Activated naive CD4-positive, alpha-beta T cell treated with anti-CD3 and anti-CD28 coated beads, Interleukin-2, amount 10 ng/mL, durations not matched to agents 7 days and 5 days (primary cell): ENCODE data around the gene SCAPER.
"Not testable (repeated sequence)": the region's sequence is repeated elsewhere in the genome, so short reads cannot be mapped to it uniquely, and the experiment has no call there.

Experiments
- CTCF ChIA-PET: fragments of 350-600 bp; sonication (Branson Sonifier 250); formaldehyde crosslinking; loops from one replicate; lab custom pipeline; 2021; ENCODE audit warnings: antibody characterized with exemption; lab: Charles Lee
- DNase-seq: peaks from one replicate; pipeline ENCODE4 v3.0.0-alpha.2; 2020
- H3K27ac Mint-ChIP-seq: one replicate; pipeline ENCODE4 v1.8.0; 2021; ENCODE audit warnings: mild to moderate bottlenecking, moderate library complexity, mixed read lengths
- H3K27me3 Mint-ChIP-seq: one replicate; pipeline ENCODE4 v1.8.0; 2021; ENCODE audit warnings: mild to moderate bottlenecking, mixed read lengths
- H3K36me3 Mint-ChIP-seq: one replicate; pipeline ENCODE4 v1.8.0; 2021; ENCODE audit warnings: mixed read lengths
- H3K4me1 Mint-ChIP-seq: one replicate; pipeline ENCODE4 v1.8.0; 2021; ENCODE audit warnings: mixed read lengths
- H3K4me3 Mint-ChIP-seq: one replicate; pipeline ENCODE4 v1.8.0; 2021; ENCODE audit warnings: mild to moderate bottlenecking, moderate library complexity, mixed read lengths
- H3K9me3 Mint-ChIP-seq: one replicate; pipeline ENCODE4 v1.8.0; 2021; ENCODE audit warnings: mixed read lengths

Gene SCAPER

GRCh38 chr15:76931397-76932134 is 26.4 kb upstream of the SCAPER start, which contains the start of gene RCN2:
Gene RCN2 (plus strand): TSS chr15:76931749. CDS start chr15:76931842, 93 bp downstream.
- CTCF ChIA-PET: interaction anchor here (1.4 kb wide), 1 partner anchor 10 kb away, joined by 6 read pairs; no protein-coding TSS in a partner anchor
- H3K27me3 Mint-ChIP-seq: peaks cover 15% of the 10 kb centered on the region
- peaks cover 23% of the 10 kb centered on the region for H3K36me3 Mint-ChIP-seq

GRCh38 chr15:76930831-76931396 is 25.8 kb upstream of the SCAPER start:
- no peak for DNase-seq
- H3K27me3 Mint-ChIP-seq: peaks cover 18% of the 10 kb centered on the region
- peaks cover 41% of the 10 kb centered on the region for H3K4me1 Mint-ChIP-seq
- H3K36me3 Mint-ChIP-seq: peaks cover 20% of the 10 kb centered on the region
- CTCF ChIA-PET: interaction anchor here (0.6 to 1.4 kb wide), 2 partner anchors 11 to 507 kb away, joined by 3 to 6 read pairs; no protein-coding TSS in a partner anchor
- no peaks in the 10 kb centered on the region for H3K9me3 Mint-ChIP-seq
- peak overlapping the region; percentile 86 for H3K4me3 Mint-ChIP-seq
- peak overlapping the region; percentile 80 for H3K27ac Mint-ChIP-seq

More at GRCh38 chr15:76931397-76932134, 26.4 kb upstream of the SCAPER start, which contains the start of gene RCN2:
- peak within 1 kb of the TSS; percentile 90 for H3K27ac Mint-ChIP-seq
- peaks cover 46% of the 10 kb centered on the region for H3K4me1 Mint-ChIP-seq
- DNase-seq: peak; percentile 95
- H3K9me3 Mint-ChIP-seq: no peaks in the 10 kb centered on the region
- peak within 1 kb of the TSS; percentile 86 for H3K4me3 Mint-ChIP-seq

GRCh38 chr15:76929011-76929760 is 24.0 kb upstream of the SCAPER start:
- Mint-ChIP-seq H3K4me3 (no peak overlapping the region), H3K36me3 (peaks cover 10% of the 10 kb centered on the region)

DNA sequence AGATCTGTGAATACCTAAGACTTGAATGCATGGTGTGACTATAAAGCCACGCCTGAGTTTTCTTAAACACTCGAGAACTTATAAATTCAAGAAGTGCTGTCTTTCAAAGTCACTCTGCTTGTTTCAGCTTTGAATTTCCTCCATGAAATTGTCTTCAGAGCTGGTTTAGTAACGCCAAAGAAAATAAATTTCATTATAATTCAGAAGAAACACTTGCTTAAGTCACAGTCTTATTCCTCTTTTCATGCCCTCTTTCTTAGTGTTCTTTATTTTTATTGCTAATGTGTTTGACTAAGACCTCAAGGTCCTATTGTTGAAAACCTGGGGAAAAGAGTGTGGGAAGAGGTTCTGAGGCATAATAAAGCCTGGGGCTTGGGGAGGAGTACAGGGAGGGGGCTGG is 23.1 kb upstream of the SCAPER start:
- peaks cover 22% of the 10 kb centered on the region for H3K27me3 Mint-ChIP-seq
- no peak overlapping the region for H3K4me3 Mint-ChIP-seq
- no peak for DNase-seq
- peaks cover 3% of the 10 kb centered on the region for H3K36me3 Mint-ChIP-seq
- CTCF ChIA-PET: no interaction called here
- H3K27ac Mint-ChIP-seq: no peak overlapping the region
- H3K9me3 Mint-ChIP-seq: no peaks in the 10 kb centered on the region
- peaks cover 20% of the 10 kb centered on the region for H3K4me1 Mint-ChIP-seq

More at GRCh38 chr15:76929011-76929760, 24.0 kb upstream of the SCAPER start:
- H3K9me3 Mint-ChIP-seq: no peaks in the 10 kb centered on the region
- peaks cover 22% of the 10 kb centered on the region for H3K27me3 Mint-ChIP-seq
- no peak overlapping the region for H3K27ac Mint-ChIP-seq
- DNase-seq: no peak
- CTCF ChIA-PET: no interaction called here
- peaks cover 28% of the 10 kb centered on the region for H3K4me1 Mint-ChIP-seq

DNA sequence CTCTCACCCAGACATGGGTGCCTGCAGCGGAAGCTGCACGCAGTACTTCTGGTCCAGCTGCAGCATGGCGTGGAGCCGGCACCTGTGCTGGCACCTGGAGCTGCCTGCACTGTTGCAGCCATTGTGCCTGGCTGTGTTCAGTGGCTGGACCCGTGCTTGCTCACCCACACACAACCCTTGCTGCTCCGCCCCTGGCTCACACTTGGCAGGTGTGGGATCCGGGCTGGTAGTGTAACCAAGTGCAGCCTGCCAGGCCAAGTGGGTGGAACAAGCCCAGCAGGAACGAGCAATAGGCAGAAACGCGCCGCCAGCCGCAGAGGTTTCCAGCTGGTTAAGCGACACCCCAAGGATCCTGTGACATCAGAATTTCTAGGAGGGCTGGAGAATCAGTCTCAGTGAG is 11.2 kb upstream of the SCAPER start:
- DNase-seq: no peak
- peaks cover 41% of the 10 kb centered on the region for H3K27me3 Mint-ChIP-seq
- CTCF ChIA-PET: no interaction called here
- H3K9me3 Mint-ChIP-seq: no peaks in the 10 kb centered on the region
- no peak overlapping the region for H3K4me3 Mint-ChIP-seq
- H3K36me3 Mint-ChIP-seq: no peaks in the 10 kb centered on the region
- peaks cover 7% of the 10 kb centered on the region for H3K4me1 Mint-ChIP-seq
- H3K27ac Mint-ChIP-seq: no peak overlapping the region

DNA sequence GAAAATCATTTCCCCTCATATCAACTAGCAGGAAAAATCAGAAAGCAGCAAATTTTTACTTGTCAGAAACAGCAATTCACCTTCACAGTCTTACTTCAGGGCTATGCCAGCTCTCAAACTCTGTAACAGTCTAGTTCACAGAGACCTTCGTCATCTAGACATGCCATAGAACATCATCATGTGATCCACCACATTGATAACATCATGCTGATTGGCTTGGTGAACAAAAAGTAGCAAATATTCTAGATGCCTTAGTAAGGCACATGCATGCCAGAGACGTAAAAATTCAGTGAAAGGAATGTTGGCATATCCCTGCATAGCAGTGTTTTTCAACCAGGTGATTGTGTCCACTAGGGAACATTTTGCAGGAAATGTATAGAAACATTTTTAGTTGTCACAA is 8.6 kb upstream of the SCAPER start:
- no peak overlapping the region for H3K4me3 Mint-ChIP-seq
- H3K36me3 Mint-ChIP-seq: no peaks in the 10 kb centered on the region

DNA sequence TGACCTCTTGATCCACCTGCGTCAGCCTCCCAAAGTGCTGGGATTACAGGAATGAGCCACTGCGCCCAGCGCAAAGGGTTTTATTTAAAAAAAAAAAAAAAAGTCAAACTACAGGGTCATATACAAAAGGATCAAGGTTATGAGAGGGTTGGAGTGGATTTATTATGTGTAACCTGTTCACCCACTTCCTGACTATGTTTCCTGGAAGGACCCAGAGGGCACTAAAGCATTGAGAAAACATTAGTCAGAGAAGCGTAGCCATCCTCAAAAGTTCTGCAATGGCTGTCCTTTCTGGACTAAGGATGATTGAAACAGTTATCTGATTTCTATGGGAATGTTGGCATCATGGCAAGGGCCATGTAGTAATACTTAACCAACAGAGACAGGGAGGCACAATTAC is 7.3 kb upstream of the SCAPER start:
- no peaks in the 10 kb centered on the region for H3K9me3 Mint-ChIP-seq

More for the DNA sequence above, 8.6 kb upstream of the SCAPER start:
- Mint-ChIP-seq H3K27me3 (peaks cover 22% of the 10 kb centered on the region), H3K27ac (no peak overlapping the region), H3K4me1 (peaks cover 8% of the 10 kb centered on the region), H3K9me3 (no peaks in the 10 kb centered on the region)
- CTCF ChIA-PET: no interaction called here
- DNase-seq: no peak

DNA sequence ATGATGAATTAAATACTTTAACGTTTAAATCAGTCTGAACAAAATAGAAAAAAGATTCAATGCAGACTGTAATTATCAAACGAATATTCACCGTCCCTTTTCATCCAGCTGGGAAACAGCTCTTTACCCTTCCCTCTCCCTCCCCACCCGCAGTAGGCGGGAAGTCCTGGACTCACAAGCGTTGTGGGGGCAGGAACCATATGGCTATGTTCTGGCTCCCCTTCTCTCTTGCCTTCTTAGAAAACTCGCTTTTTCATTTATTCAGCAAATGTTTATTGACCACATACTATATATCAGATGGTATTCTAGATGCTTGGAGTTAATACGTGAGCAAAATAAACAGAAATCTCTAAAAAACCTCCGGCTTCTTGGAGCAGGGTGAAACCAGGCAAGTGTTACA is 715 bp upstream of the SCAPER start:
- Mint-ChIP-seq H3K9me3 (peaks cover 3% of the 10 kb centered on the region), H3K27me3 (peaks cover 7% of the 10 kb centered on the region), H3K27ac (peak overlapping the region; percentile 64), H3K4me3 (peak overlapping the region; percentile 89), H3K36me3 (peaks cover 3% of the 10 kb centered on the region), H3K4me1 (peaks cover 37% of the 10 kb centered on the region)
- CTCF ChIA-PET: interaction anchor here (1.0 kb wide), 1 partner anchor 68 kb away, joined by 4 read pairs; no protein-coding TSS in a partner anchor
- no peak for DNase-seq

More for the DNA sequence above, 7.3 kb upstream of the SCAPER start:
- CTCF ChIA-PET: no interaction called here
- H3K4me3 Mint-ChIP-seq: no peak overlapping the region
- DNase-seq: no peak
- no peaks in the 10 kb centered on the region for H3K36me3 Mint-ChIP-seq
- H3K27ac Mint-ChIP-seq: no peak overlapping the region
- H3K27me3 Mint-ChIP-seq: peaks cover 22% of the 10 kb centered on the region
- H3K4me1 Mint-ChIP-seq: peaks cover 8% of the 10 kb centered on the region

DNA sequence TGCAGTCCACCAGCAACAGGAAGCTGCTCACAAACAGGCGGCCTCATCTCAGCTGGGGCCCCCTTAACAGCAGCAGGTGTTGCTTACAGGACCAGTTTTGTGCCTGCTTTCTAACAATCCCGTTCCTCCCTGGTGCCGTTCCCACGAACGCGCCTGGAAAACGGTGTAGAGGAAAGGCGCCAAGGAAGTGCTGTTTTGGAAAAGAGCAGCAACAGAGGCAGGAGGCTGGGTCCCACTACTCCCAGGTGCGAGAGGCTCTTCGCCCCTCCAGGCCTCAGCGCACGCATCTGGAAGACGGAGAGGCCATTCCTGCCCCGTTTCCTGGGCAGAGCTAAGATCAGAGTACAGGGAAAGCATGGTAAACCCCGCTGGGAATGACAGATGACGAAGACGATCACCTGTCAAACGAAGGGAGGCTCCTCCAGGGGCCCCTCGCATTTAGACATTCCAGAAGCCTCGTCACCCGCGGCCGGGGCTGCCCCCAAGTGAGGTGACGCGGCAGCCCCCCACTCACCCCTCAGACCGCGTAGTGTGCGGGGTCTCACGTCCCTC is 603 bp downstream of the SCAPER start:
- CTCF ChIA-PET: interaction anchor here (0.6 to 1.8 kb wide), 3 partner anchors 47 to 69 kb away, joined by 3 to 6 read pairs (median 3); no protein-coding TSS in a partner anchor
- H3K36me3 Mint-ChIP-seq: peaks cover 5% of the 10 kb centered on the region
- H3K4me1 Mint-ChIP-seq: peaks cover 37% of the 10 kb centered on the region
- H3K27me3 Mint-ChIP-seq: peaks cover 7% of the 10 kb centered on the region
- H3K9me3 Mint-ChIP-seq: peaks cover 3% of the 10 kb centered on the region
- H3K27ac Mint-ChIP-seq: peak overlapping the region; percentile 91
- H3K4me3 Mint-ChIP-seq: peak overlapping the region; percentile 89
- DNase-seq: peak; percentile 30

DNA sequence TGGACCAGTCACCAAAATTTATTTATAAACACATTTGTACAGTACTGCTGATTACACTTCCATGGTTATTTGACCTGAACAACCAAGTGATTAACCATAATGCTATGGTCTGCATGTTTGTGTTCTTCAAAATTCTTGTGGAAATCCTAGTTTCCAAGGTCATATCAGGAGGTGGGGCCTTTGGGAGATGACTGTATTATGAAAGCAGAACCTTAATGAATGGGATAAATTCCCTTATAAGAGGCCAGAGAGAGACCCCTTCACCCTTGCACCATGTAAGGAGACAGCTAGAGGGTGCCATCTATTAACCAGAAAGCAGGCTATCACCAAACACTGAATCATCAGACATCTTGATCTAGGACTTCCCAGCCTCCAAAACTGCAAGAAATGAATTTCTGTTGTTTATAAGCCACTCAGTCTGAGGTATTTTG is 1.9 kb downstream of the SCAPER start:
- peaks cover 9% of the 10 kb centered on the region for H3K36me3 Mint-ChIP-seq
- CTCF ChIA-PET: interaction anchor here (1.0 to 1.8 kb wide), 4 partner anchors 65 to 276 kb away, joined by 3 to 6 read pairs (median 3); no protein-coding TSS in a partner anchor
- H3K27me3 Mint-ChIP-seq: peaks cover 6% of the 10 kb centered on the region
- DNase-seq: no peak
- H3K9me3 Mint-ChIP-seq: peaks cover 3% of the 10 kb centered on the region
- H3K4me1 Mint-ChIP-seq: peaks cover 37% of the 10 kb centered on the region
- H3K27ac Mint-ChIP-seq: peak overlapping the region; percentile 91
- peak overlapping the region; percentile 89 for H3K4me3 Mint-ChIP-seq

- CTCF ChIA-PET: interaction anchor here (0.6 to 1.0 kb wide), 2 partner anchors 62 to 159 kb away, joined by 3 to 4 read pairs; no protein-coding TSS in a partner anchor
- Mint-ChIP-seq H3K4me3 (no peak overlapping the region), H3K27me3 (no peaks in the 10 kb centered on the region), H3K9me3 (peaks cover 3% of the 10 kb centered on the region), H3K36me3 (peaks cover 9% of the 10 kb centered on the region), H3K4me1 (peaks cover 37% of the 10 kb centered on the region), H3K27ac (no peak overlapping the region)
- no peak for DNase-seq
Observed at GRCh38 chr15:76901965-76902364, 3.2 kb downstream of the SCAPER start.

DNA sequence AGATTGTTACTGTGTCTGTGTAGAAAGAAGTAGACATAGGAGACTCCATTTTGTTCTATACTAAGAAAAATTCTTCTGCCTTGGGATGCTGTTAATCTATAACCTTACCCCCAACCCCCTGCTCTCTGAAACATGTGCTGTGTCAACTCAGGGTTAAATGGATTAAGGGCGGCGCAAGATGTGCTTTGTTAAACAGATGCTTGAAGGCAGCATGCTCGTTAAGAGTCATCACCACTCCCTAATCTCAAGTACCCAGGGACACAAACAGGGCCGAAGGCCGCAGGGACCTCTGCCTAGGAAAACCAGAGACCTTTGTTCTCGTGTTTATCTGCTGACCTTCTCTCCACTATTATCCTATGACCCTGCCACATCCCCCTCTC is 5.2 kb downstream of the SCAPER start:
- Mint-ChIP-seq H3K36me3 (peaks cover 16% of the 10 kb centered on the region), H3K4me1 (peaks cover 28% of the 10 kb centered on the region)
- CTCF ChIA-PET, H3K4me3 Mint-ChIP-seq, H3K27ac Mint-ChIP-seq, H3K9me3 Mint-ChIP-seq, DNase-seq, H3K27me3 Mint-ChIP-seq: not testable (repeated sequence)

DNA sequence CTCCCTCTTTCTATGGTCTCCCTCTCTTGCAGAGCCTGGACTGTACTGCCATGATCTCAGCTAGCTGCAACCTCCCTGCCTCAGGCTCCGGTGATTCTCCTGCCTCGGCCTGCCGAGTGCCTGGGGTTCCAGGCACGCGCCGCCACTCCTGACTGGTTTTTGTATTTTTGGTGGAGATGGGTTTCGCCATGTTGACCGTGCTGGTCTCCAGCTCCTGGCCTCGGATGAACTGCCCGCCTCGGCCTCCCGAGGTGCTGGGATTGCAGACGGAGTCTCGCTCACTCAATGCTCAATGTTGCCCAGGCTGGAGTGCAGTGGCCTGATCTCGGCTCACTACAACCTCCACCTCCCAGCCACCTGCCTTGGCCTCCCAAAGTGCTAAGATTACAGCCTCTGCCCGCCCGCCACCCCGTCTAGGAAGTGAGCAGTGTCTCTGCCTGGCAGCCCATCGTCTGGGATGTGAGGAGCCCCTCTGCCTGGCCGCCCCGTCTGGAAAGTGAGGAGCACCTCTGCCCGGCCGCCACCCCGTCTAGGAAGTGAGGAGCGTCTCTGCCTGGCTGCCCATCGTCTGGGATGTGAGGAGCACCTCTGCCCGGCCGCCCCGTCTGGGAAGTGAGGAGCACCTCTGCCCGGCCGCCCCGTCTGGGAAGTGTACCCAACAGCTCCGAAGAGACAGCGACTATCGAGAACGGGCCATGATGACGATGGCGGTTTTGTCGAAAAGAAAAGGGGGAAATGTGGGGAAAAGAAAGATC is 5.8 kb downstream of the SCAPER start:
- H3K4me3 Mint-ChIP-seq, DNase-seq, CTCF ChIA-PET, H3K9me3 Mint-ChIP-seq, H3K27ac Mint-ChIP-seq, H3K27me3 Mint-ChIP-seq: not testable (repeated sequence)
- Mint-ChIP-seq H3K4me1 (peaks cover 28% of the 10 kb centered on the region), H3K36me3 (peaks cover 19% of the 10 kb centered on the region)
